ENCODE measurements around the gene ARHGEF10L. TPM values are rescaled to one million over a fixed set of nuclear protein-coding genes. Genes with fewer than 3 reads are reported as not detected.

Gene ARHGEF10L
- total RNA-seq, 4 donors from 2014 or later, result 72.7 to 177 (median 156) TPM

DNA sequence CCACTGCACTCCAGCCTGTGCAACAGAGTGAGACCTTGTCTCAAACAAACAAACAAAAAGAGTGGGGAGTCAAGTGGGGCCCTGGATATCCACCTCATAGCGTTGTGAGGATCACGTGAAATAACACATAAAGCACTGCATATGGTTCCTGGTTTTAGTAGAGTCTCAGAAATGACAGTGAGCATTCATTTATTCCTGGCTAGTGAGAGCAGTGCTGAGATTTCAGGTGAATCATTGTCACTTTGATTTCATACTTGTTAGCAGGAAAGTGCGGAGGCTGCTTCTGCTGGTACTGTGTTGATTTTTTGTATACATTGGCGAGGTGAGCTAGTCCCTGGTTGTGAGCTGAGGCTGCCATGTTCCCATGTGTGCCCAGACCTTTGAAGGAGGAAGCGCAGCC lies 22.9 kb downstream of the ARHGEF10L start:
- no peak for DNase-seq
- Histone ChIP-seq H3K4me1 (peaks cover 0 to 57% (median 6%) of the 10 kb centered on the region in 4 donors), H3K36me3 (no peaks in the 10 kb centered on the region), H3K4me3 (no peak overlapping the region), H3K27me3 (no peaks in the 10 kb centered on the region), H3K9me3 (no peaks in the 10 kb centered on the region), H3K27ac (peak overlapping the region in 3 of 4 donors; percentile 35 to 82 (median 51))
- TF ChIP-seq POLR2A (IDR thresholded peaks at IDR 0.05), result no peak
- TF ChIP-seq, protein P1, sequence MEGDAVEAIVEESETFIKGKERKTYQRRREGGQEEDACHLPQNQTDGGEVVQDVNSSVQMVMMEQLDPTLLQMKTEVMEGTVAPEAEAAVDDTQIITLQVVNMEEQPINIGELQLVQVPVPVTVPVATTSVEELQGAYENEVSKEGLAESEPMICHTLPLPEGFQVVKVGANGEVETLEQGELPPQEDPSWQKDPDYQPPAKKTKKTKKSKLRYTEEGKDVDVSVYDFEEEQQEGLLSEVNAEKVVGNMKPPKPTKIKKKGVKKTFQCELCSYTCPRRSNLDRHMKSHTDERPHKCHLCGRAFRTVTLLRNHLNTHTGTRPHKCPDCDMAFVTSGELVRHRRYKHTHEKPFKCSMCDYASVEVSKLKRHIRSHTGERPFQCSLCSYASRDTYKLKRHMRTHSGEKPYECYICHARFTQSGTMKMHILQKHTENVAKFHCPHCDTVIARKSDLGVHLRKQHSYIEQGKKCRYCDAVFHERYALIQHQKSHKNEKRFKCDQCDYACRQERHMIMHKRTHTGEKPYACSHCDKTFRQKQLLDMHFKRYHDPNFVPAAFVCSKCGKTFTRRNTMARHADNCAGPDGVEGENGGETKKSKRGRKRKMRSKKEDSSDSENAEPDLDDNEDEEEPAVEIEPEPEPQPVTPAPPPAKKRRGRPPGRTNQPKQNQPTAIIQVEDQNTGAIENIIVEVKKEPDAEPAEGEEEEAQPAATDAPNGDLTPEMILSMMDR (IDR thresholded peaks at IDR 0.05), result no peak

DNA sequence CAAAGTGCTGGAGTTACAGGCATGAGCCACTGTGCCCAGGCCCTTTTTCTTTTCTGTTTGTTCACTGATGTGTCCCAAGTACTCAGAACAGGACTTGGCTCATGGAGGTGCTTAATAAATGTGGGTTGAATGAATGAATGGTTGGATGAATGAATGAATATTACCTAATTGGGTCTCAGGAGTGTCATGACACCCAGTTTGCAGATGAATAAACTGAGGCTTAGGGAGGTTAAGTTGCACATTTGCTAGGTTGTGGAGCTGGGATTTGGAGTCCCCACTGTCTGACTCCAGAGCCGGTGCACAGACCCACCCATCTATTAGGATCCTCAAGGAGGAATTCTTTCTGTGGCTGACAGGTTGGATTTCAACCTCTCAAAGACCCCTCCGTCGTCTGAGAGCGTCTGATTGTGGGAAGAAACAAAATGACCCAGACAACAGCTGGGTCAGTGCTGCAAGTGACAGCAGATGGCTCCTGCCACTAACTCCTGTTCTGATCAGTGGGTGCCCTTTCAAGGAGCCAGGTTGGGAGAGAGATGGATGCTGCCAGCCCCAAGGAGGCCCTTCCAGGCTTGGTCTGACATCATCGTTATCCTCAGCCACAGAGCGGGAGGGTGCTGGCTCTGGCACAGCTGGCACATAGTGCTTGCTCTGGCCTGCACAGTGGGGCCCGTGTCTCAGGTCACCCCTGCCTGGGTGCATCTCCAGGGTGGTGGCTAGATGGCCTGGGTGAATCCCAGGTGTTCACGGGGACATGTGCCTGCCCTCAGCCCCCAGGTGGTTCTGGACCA lies 24.2 kb downstream of the ARHGEF10L start:
- H3K36me3 ChIP-seq, result no peaks in the 10 kb centered on the region
- no peak for DNase-seq
- H3K4me1 ChIP-seq, result peaks cover 0 to 60% (median 8%) of the 10 kb centered on the region in 4 donors
- no peaks in the 10 kb centered on the region for H3K9me3 ChIP-seq
- H3K27ac ChIP-seq, result peak overlapping the region; percentile 21 to 78 (median 36)
- no peak overlapping the region for H3K4me3 ChIP-seq
- no peaks in the 10 kb centered on the region for H3K27me3 ChIP-seq
- TF ChIP-seq, protein P1 (IDR thresholded peaks at IDR 0.05), result no peak
- no peak for TF ChIP-seq POLR2A (IDR thresholded peaks at IDR 0.05)

DNA sequence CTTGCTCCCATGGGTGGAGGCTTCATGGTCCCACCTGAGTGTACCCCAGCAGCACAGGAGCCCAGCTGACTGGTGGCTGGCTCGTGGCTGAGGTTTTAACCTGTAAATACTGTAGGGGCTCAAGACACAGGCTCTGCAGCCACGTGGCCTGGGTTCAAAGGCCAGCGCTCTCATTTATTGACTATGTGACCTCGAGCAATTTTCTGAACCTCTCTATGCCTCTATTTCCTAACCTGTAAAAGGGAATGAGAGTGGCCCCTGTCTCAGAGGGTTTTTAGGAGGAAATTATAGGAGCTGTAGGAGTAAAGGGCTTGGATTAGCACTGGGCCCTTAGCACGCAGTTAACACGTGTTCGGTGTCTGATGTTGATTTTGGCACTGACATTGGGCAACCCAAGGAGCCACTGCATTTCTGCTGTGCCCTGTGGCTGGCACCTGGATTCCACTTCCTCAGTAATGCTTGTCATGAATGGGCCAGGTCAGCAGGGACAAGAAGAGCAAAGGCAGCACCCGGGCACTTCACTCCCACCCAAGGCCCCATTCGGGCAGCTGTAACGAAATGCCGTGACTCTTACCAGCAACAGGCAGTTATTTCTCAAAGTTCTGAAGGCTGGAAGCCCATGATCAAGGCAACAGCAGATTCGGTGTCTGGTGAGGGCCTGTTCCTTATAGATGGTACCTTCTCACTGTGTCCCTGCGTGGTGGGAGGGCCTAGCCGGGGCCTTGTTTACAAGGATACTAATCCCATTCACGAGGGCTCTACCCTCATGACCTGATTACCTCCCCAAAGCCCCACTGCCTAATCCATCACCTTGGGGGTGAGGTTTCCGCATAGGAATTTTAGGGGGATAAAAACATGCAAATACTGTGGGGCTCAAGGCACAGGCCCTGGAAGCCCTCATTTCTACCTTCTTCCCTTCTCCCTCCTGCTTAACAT lies 25.2 kb downstream of the ARHGEF10L start:
- no peaks in the 10 kb centered on the region for H3K27me3 ChIP-seq
- peak overlapping the region; percentile 21 to 78 (median 36) for H3K27ac ChIP-seq
- H3K4me3 ChIP-seq, result no peak overlapping the region
- no peak for TF ChIP-seq POLR2A (IDR thresholded peaks at IDR 0.05)
- TF ChIP-seq, protein P1 (IDR thresholded peaks at IDR 0.05), result no peak
- H3K4me1 ChIP-seq, result peaks cover 0 to 62% (median 11%) of the 10 kb centered on the region in 4 donors
- no peaks in the 10 kb centered on the region for H3K36me3 ChIP-seq
- no peaks in the 10 kb centered on the region for H3K9me3 ChIP-seq
- DNase-seq, result peak in 2 of 3 donors; percentile 53 to 66

DNA sequence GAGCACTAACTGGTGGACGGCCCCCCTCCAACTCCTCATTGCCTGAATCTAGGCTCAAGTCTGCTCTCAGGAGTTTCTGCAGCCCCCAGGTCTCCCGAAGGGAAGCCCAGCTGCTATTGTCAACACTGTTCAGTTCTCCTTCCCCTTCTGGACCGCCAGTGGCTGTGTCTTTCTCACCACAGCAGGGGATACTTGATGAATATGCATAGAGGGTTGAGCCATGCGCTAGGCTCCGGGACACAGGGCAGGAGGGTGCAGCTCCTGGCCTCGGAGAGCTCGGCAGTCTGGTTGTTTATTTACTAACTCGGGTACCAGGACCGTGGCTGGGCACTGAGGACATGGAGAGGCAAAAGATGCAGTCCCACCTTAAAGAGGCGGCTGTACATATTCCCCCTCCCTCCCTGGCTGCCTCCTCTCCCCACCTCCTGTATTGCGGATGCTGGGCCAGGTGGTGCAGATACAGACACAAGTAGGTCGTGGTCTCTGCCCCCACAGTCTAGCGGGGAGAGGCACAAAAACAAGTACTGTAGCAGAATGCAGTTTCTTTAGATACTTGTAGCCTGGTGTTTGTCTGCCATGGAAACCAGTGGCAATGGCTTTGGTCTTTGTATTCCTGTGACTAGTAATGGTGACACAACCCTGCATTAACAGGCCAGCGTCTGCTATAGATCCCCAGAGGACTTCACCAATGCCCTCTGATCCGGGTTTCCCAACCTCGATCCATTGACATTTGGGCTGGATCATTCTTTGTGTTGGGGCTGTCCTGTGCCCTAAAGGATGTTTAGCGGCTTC lies 26.2 kb downstream of the ARHGEF10L start:
- H3K27ac ChIP-seq, result peak overlapping the region; percentile 22 to 78 (median 52)

More for the DNA sequence above, 26.2 kb downstream of the ARHGEF10L start:
- peaks cover 0 to 58% (median 11%) of the 10 kb centered on the region in 4 donors for H3K4me1 ChIP-seq
- no peaks in the 10 kb centered on the region for H3K27me3 ChIP-seq
- TF ChIP-seq POLR2A (IDR thresholded peaks at IDR 0.05), result no peak
- TF ChIP-seq, protein P1 (IDR thresholded peaks at IDR 0.05), result no peak
- H3K4me3 ChIP-seq, result no peak overlapping the region
- H3K36me3 ChIP-seq, result no peaks in the 10 kb centered on the region
- H3K9me3 ChIP-seq, result no peaks in the 10 kb centered on the region
- peak in 1 of 3 donors; percentile 48 for DNase-seq

All from Peyer's patch (tissue), 4 donors.